Fibroblast of pulmonary artery (primary cell): ENCODE data around the gene LBP.
A peak's percentile ranks its signal among the peaks of the same experiment; 100 is the strongest.

Experiments
- DNase-seq: peaks from one replicate; pipeline ENCODE4 v3.0.0-alpha.2; 2010; ENCODE audit warnings: low read depth
- H3K4me3 ChIP-seq: replicated peaks from 2 replicates; pipeline ENCODE4 v1.5.1; 2011; ENCODE audit warnings: low read depth, mild to moderate bottlenecking, control low read depth, low read length, moderate library complexity
- CTCF ChIP-seq: IDR thresholded peaks from 2 replicates; pipeline ENCODE4 v1.5.1; 2011; ENCODE audit warnings: mild to moderate bottlenecking, control low read depth, low read length, inconsistent platforms; ENCODE audit errors: missing control alignments

Gene LBP

GRCh38 chr20:38346247-38346651 is at the start of gene LBP:
TSS of gene LBP (plus strand) at chr20:38346482. CDS start at chr20:38346517, 35 bp downstream.
- H3K4me3 ChIP-seq, result no peak within 1 kb of the TSS
- TF ChIP-seq CTCF, result no peak

GRCh38 chr20:38297916-38298674 is 48.2 kb upstream of the LBP start:
- H3K4me3 ChIP-seq, result no peak overlapping the region
- no peak for TF ChIP-seq CTCF
- no peak for DNase-seq

More at GRCh38 chr20:38346247-38346651, at the start of gene LBP:
- no peak for DNase-seq

- no peak overlapping the region for H3K4me3 ChIP-seq
- TF ChIP-seq CTCF, result no peak
- peak; percentile 92 for DNase-seq
Measured at GRCh38 chr20:38298768-38299288, 47.5 kb upstream of the LBP start.

- DNase-seq, result no peak
- TF ChIP-seq CTCF, result no peak
- no peak overlapping the region for H3K4me3 ChIP-seq
Measured at GRCh38 chr20:38299963-38300362, 46.3 kb upstream of the LBP start.

GRCh38 chr20:38300438-38300837 is 45.8 kb upstream of the LBP start:
- no peak overlapping the region for H3K4me3 ChIP-seq
- no peak for TF ChIP-seq CTCF
- no peak for DNase-seq

- H3K4me3 ChIP-seq, result no peak overlapping the region
- no peak for DNase-seq
- TF ChIP-seq CTCF, result no peak
Measured at GRCh38 chr20:38301309-38301708, 45.0 kb upstream of the LBP start.

- DNase-seq, result no peak
- H3K4me3 ChIP-seq, result no peak overlapping the region
- no peak for TF ChIP-seq CTCF
Measured at GRCh38 chr20:38302786-38303185, 43.5 kb upstream of the LBP start.
